Loucy (cell line): ENCODE data around the gene PCDHB5.
A peak's percentile ranks its signal among the peaks of the same experiment; 100 is the strongest.
"Not testable (repeated sequence)": the region's sequence is repeated elsewhere in the genome, so short reads cannot be mapped to it uniquely, and the experiment has no call there.

ENCODE experiments used
- H2AFZ ChIP-seq: fragments of 200-600 bp; sonication (generic); 2 replicates; pipeline ENCODE4 v1.6.0; 2016; ENCODE audit warnings: antibody characterized with exemption, mild to moderate bottlenecking, low read length, moderate library complexity
- H3F3A ChIP-seq: fragments of 200-600 bp; 2 replicates; pipeline ENCODE4 v1.6.0; 2016; ENCODE audit warnings: antibody characterized with exemption, low read depth, mild to moderate bottlenecking
- H3K27me3 ChIP-seq: fragments of 200-600 bp; sonication (generic); 2 replicates; pipeline ENCODE4 v1.6.1; 2014; ENCODE audit warnings: low read length, mild to moderate bottlenecking; ENCODE audit not compliant: insufficient read depth, poor library complexity, severe bottlenecking
- H3K36me3 ChIP-seq: fragments of 200-600 bp; sonication (generic); 2 replicates; pipeline ENCODE4 v1.6.1; 2016; ENCODE audit warnings: low read length; ENCODE audit not compliant: insufficient read depth
- H3K4me1 ChIP-seq: fragments of 200-600 bp; sonication (generic); 2 replicates; pipeline ENCODE4 v1.5.1; 2014; ENCODE audit warnings: low read length, mild to moderate bottlenecking; ENCODE audit not compliant: insufficient read depth, poor library complexity, severe bottlenecking
- H3K4me2 ChIP-seq: fragments of 200-600 bp; sonication (generic); 2 replicates; pipeline ENCODE4 v1.6.0; 2014; ENCODE audit warnings: antibody characterized with exemption, low read length, low read depth, mild to moderate bottlenecking; ENCODE audit not compliant: poor library complexity, severe bottlenecking
- H3K4me3 ChIP-seq: fragments of 200-600 bp; sonication (generic); 2 replicates; pipeline ENCODE4 v1.5.1; 2014; ENCODE audit warnings: low read length, mild to moderate bottlenecking, mixed read lengths; ENCODE audit not compliant: poor library complexity, severe bottlenecking
- H3K79me2 ChIP-seq: fragments of 200-600 bp; sonication (generic); 2 replicates; pipeline ENCODE4 v1.6.1; 2014; ENCODE audit warnings: low read length; ENCODE audit not compliant: insufficient read depth
- H3K9ac ChIP-seq: fragments of 200-600 bp; sonication (generic); 2 replicates; pipeline ENCODE4 v1.6.0; 2014; ENCODE audit warnings: mild to moderate bottlenecking, low read depth, low read length, moderate library complexity; ENCODE audit not compliant: poor library complexity, severe bottlenecking
- H3K9me2 ChIP-seq: fragments of 200-600 bp; sonication (generic); replicated peaks from 2 replicates; pipeline ENCODE4 v1.6.1; 2016; ENCODE audit warnings: low read depth, low read length, mixed read lengths
- H3K9me3 ChIP-seq: fragments of 200-600 bp; sonication (generic); 2 replicates; pipeline ENCODE4 v1.6.1; 2014; ENCODE audit warnings: mild to moderate bottlenecking, antibody characterized with exemption, low read length, low read depth; ENCODE audit not compliant: insufficient read depth
- H4K20me1 ChIP-seq: fragments of 200-600 bp; sonication (generic); 2 replicates; pipeline ENCODE4 v1.6.0; 2014; ENCODE audit warnings: antibody characterized with exemption, low read length, mild to moderate bottlenecking; ENCODE audit not compliant: insufficient read depth, poor library complexity, severe bottlenecking
- EZH2phosphoT487 ChIP-seq: fragments of 200-600 bp; IDR thresholded peaks from 2 replicates; pipeline ENCODE4 v1.6.1; 2018; ENCODE audit warnings: antibody characterized with exemption, mild to moderate bottlenecking, moderate library complexity, borderline replicate concordance
- TF ChIP-seq, protein P1 (sequence below): fragments of 200-600 bp; sonication (generic); conservative IDR thresholded peaks from 2 replicates; pipeline ENCODE4 v1.5.1; 2014; ENCODE audit warnings: mild to moderate bottlenecking, antibody characterized with exemption, low read length

PCDHB5 gene

DNA sequence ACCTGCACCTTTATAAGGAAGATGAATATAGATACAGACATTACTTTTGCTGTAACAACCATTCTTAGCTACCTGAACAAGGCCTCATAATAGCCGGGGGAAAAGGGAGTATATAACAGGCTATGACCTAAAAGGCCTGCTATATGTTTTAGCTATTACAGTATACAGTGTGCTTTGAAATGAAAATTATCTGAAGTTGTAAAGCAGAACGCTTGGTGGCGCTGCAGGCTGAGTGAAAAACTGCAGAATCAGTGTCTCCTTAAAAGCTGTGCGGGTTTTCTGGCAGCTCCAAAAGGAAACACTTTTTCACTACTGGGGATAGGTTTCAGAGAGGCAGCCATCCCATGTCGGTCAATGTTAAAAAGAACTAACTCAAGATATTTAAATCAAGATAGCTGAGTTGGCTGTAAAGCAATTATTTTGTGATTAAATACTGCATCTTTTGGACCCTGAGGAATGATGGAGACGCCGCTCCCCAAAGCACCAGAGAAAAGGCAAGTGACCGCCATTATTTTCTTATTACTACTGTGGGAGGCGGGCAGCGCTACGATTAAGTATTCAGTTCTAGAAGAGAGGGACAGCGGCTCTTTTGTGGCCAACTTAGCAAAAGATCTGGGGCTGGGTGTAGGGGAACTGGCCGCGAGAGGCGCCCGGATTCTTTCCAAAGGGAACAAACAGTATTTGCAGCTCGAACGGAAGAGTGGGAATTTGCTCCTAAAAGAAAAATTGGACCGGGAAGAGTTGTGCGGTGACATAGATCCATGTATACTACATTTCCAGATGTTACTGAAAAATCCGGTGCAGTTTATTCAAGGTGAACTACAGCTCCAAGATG lies 20.8 kb downstream of the PCDHB5 start:
- no peak for TF ChIP-seq EZH2phosphoT487
- TF ChIP-seq, protein P1, sequence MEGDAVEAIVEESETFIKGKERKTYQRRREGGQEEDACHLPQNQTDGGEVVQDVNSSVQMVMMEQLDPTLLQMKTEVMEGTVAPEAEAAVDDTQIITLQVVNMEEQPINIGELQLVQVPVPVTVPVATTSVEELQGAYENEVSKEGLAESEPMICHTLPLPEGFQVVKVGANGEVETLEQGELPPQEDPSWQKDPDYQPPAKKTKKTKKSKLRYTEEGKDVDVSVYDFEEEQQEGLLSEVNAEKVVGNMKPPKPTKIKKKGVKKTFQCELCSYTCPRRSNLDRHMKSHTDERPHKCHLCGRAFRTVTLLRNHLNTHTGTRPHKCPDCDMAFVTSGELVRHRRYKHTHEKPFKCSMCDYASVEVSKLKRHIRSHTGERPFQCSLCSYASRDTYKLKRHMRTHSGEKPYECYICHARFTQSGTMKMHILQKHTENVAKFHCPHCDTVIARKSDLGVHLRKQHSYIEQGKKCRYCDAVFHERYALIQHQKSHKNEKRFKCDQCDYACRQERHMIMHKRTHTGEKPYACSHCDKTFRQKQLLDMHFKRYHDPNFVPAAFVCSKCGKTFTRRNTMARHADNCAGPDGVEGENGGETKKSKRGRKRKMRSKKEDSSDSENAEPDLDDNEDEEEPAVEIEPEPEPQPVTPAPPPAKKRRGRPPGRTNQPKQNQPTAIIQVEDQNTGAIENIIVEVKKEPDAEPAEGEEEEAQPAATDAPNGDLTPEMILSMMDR = peak; percentile 37
- no peak overlapping the region for H2AFZ ChIP-seq
- 0 out of 2 replicates have a peak, but pooled peaks cover 4% of the 10 kb centered on the region for H3K9me3 ChIP-seq
- no peaks in the 10 kb centered on the region for H3F3A ChIP-seq
- H3K4me2 ChIP-seq = no peak overlapping the region
- no peaks in the 10 kb centered on the region for H3K36me3 ChIP-seq
- H4K20me1 ChIP-seq = no peaks in the 10 kb centered on the region
- H3K27me3 ChIP-seq = no peaks in the 10 kb centered on the region
- no peak overlapping the region for H3K4me3 ChIP-seq
- no peaks in the 10 kb centered on the region for H3K4me1 ChIP-seq
- H3K79me2 ChIP-seq = no peaks in the 10 kb centered on the region
- H3K9me2 ChIP-seq = no peaks in the 10 kb centered on the region
- H3K9ac ChIP-seq = no peak overlapping the region

DNA sequence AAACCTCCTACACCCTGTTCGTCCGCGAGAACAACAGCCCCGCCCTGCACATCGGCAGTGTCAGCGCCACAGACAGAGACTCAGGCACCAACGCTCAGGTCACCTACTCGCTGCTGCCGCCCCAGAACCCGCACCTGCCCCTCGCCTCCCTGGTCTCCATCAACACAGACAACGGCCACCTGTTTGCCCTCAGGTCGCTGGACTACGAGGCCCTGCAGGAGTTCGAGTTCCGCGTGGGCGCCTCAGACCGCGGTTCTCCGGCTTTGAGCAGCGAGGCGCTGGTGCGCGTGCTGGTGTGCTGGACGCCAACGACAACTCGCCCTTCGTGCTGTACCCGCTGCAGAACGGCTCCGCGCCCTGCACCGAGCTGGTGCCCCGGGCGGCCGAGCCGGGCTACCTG lies 22.4 kb downstream of the PCDHB5 start:
- H3K4me1 ChIP-seq, H3K9me2 ChIP-seq, H3K9ac ChIP-seq, H3F3A ChIP-seq, H2AFZ ChIP-seq, H4K20me1 ChIP-seq, H3K36me3 ChIP-seq, H3K4me3 ChIP-seq, H3K9me3 ChIP-seq, H3K27me3 ChIP-seq, H3K4me2 ChIP-seq, H3K79me2 ChIP-seq: not testable (repeated sequence)

DNA sequence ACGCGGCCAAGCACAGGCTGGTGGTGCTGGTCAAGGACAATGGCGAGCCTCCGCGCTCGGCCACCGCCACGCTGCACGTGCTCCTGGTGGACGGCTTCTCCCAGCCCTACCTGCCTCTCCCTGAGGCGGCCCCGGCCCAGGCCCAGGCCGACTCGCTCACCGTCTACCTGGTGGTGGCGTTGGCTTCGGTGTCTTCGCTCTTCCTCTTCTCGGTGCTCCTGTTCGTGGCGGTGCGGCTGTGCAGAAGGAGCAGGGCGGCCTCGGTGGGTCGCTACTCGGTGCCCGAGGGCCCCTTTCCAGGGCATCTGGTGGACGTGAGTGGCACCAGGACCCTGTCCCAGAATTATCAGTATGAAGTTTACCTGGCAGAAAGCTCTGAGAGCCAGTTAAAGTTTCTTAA lies 22.9 kb downstream of the PCDHB5 start:
- H2AFZ ChIP-seq, H3K36me3 ChIP-seq, H3K79me2 ChIP-seq, H4K20me1 ChIP-seq, H3K4me2 ChIP-seq, H3K27me3 ChIP-seq, H3K9me3 ChIP-seq, H3K9me2 ChIP-seq, H3K4me1 ChIP-seq, H3K9ac ChIP-seq, H3F3A ChIP-seq, H3K4me3 ChIP-seq: not testable (repeated sequence)

DNA sequence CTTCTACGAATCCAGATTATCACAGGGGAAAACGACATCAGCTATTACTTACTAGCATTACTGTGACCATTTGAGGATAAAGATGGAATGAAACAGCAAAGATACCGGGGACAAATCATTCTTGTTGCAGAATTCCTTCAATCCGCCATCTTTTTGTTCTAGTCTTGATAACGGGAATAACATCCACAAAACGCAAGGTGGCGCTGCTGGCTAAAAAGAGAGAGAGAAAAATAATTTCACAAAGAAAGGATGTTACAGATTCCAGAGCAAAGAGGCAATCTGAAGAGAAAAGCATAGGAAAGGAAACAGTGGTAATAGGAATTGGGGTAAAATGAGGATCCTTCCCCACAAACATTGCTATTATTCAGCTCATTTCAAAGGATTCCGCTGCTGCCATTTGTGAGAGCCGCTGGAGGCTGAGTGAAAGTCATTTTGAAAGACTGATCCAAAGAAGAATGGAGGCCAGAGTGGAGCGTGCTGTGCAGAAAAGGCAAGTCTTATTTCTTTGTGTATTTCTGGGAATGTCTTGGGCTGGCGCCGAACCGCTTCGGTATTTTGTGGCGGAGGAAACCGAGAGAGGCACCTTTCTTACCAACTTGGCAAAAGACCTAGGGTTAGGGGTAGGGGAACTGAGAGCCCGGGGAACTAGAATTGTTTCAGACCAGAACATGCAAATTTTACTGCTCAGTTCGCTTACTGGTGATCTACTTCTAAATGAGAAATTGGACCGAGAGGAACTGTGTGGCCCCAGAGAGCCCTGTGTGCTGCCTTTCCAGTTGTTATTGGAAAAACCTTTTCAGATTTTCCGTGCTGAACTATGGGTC lies 37.6 kb downstream of the PCDHB5 start, which contains the start of gene PCDHB7:
PCDHB7 (plus strand) TSS at position 264 of the 824 bp plus-strand sequence; CDS start at position 456, 192 bp downstream.
- Histone ChIP-seq H3F3A (no peaks in the 10 kb centered on the region), H3K9me2 (no peaks in the 10 kb centered on the region), H3K4me1 (no peaks in the 10 kb centered on the region), H3K9ac (no peak within 1 kb of the TSS), H3K79me2 (no peaks in the 10 kb centered on the region), H3K27me3 (no peaks in the 10 kb centered on the region), H3K4me3 (no peak within 1 kb of the TSS), H2AFZ (no peak within 1 kb of the TSS), H3K4me2 (no peak within 1 kb of the TSS), H3K36me3 (no peaks in the 10 kb centered on the region), H3K9me3 (no peaks in the 10 kb centered on the region), H4K20me1 (no peaks in the 10 kb centered on the region)
- no peak for TF ChIP-seq EZH2phosphoT487
- TF ChIP-seq, protein P1 = peak; percentile 43

DNA sequence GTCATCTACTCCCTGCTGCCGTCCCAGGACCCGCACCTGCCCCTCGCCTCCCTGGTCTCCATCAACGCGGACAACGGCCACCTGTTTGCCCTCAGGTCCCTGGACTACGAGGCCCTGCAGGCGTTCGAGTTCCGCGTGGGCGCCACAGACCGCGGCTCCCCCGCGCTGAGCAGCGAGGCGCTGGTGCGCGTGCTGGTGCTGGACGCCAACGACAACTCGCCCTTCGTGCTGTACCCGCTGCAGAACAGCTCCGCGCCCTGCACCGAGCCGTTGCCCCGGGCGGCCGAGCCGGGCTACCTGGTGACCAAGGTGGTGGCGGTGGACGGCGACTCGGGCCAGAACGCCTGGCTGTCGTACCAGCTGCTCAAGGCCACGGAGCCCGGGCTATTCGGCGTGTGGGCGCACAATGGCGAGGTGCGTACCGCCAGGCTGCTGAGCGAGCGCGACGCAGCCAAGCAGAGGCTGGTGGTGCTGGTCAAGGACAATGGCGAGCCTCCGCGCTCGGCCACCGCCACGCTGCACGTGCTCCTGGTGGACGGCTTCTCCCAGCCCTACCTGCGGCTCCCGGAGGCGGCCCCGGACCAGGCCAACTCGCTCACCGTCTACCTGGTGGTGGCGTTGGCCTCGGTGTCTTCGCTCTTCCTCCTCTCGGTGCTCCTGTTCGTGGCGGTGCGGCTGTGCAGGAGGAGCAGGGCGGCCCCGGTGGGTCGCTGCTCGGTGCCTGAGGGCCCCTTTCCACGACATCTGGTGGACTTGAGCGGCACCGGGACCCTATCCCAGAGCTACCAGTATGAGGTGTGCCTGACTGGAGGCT lies 39.5 kb downstream of the PCDHB5 start:
- H3K4me2 ChIP-seq, H4K20me1 ChIP-seq: not testable (repeated sequence)

More for the DNA sequence above, 39.5 kb downstream of the PCDHB5 start:
- H2AFZ ChIP-seq, H3K9ac ChIP-seq, H3K4me3 ChIP-seq, H3K4me1 ChIP-seq, H3K79me2 ChIP-seq, H3F3A ChIP-seq, H3K9me2 ChIP-seq, H3K36me3 ChIP-seq, H3K27me3 ChIP-seq, H3K9me3 ChIP-seq: not testable (repeated sequence)
